GM19025 (cell line): ENCODE results near the gene OR52H1.
"Not testable (repeated sequence)": the region's sequence is repeated elsewhere in the genome, so short reads cannot be mapped to it uniquely, and the experiment has no call there.

Experiments
- ATAC-seq: cut with Tn5 transposase; IDR thresholded peaks from one replicate; pipeline ENCODE4 v1.9.1; 2021; ENCODE audit warnings: mild to moderate bottlenecking, low read depth, moderate library complexity; ENCODE audit not compliant: unreplicated experiment

The OR52H1 gene

DNA sequence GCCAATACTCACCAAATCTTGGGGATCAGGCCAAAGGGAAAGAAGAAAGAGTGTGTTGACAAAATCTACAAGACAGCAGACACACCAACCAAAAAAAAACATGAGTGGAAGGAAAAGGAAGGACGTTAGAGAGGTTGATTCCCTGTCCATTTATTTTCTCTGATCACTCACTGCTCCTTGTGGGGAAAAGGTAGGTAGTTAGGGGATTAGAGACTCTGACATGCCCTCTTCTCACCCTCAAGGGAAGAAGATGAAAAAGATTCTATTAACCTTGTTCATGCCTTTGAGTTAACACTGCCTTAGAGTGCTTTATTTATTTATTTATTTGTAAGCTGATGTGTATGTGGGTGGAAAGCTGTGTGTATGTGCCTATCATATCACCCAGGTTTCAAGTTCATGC, at the start of gene OR52H1:
TSS of gene OR52H1 (minus strand) at position 101 of the 400 bp plus-strand sequence. CDS start 3,035 bp downstream, outside the sequence.
- ATAC-seq: no peak

DNA sequence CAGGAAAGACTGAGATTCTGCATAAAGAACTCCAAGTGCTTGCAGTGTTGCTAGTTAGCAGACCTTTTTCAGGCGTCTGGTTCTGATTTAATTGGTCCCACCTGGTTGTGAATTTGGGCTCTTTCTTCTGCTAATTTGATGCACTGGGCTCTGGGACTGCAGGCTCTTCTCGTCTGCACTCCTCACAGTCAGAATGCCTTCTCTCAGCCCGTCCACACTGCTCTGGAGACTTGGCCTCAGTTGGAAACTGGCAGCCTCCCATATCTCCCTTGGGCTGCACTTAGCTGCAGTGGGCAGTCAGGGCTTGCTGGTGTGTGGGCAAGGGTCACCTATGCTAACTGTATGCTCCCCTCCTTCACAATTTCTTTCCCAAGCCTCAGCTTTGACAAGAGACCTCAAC, 49.6 kb upstream of the OR52H1 start:
- ATAC-seq: no peak

DNA sequence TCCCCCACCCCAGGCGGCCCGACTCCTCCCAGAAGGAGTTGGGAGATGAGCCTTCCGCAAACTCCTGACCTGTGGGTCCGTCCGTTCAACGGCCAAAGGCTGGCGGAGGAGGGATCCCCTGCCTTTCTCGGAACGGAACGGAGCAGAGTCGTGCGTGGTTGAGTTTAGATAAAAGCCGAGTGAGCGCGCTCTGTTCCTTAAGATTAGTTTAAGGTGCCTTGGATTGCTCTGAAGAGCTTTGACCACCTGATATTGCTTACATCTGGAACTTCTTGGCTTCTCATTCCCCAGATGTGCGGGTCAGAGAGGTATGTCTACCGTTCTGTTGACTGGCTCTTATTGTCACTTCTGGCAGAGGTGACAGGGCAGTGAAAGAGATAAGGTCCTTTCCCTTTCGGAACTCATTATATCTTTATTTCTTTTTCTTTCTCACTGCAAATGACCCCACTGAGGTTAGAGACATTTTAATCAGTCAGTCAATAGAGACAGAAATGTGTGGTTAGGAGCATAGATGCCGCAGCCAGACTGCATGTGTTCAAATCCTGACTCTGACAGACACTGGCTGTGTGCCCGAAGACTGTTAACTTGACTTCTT, 48.4 kb upstream of the OR52H1 start, which contains the start of gene TRIM6:
TSS of gene TRIM6 (plus strand) at position 31 of the 595 bp plus-strand sequence. CDS start at position 292, 261 bp downstream.
- no peak for ATAC-seq

DNA sequence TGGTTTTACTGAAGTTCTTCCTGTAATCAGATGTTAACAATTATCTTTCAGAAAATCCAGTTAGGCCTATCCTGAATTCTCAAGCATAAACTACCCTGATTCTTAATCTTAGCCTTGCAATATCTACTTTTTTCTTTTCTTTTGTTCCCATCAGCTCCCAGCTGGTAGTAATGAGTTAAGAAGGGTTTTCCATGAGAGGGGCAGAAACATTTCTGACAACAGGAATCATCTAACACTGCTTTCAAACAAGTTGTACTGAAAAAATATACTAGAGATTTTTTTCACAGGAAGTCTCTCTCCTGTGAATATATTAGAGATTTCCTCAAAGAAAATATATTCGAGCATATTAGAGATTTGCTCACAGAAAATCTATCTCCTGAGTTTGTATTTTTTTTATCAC, 44.8 kb upstream of the OR52H1 start:
- no peak for ATAC-seq

DNA sequence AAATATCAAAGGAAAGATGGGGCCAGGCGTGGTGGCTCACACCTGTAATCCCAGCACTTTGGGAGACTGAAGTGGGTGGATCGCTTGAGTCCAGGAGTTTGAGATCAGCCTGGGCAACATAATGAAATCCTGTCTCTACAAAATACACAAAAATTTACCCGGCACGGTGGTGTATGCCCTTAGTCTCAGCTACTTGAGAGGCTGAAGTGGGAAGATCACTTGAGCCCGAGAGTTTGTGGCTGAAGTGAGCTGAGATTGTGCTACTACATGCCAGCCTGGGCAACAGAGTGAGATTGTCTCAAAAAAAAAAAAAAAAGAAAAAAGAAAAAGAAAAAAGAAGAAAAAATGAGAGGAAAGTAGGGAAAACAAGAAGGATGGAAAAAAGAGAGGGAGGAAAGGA, 44.3 kb upstream of the OR52H1 start:
- no peak for ATAC-seq

DNA sequence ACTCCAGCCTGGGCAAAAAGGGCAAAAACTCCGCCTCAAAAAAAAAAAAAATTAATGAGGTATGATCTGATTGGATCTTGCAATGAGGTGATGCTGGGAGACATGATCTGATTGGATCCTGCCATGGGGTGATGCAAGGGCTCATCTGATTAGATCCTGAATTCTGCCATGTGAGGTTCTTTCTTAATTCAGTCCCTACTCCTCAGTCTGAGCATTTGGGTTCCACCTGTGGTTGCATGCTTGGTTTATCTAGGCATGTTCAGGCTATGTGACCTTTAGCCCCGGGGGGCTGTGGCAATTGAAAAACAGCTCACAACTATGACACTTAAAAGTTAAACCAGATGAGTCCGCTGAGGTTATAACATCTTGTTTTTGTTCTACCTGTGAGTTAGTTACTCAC, 43.3 kb upstream of the OR52H1 start:
- no peak for ATAC-seq

DNA sequence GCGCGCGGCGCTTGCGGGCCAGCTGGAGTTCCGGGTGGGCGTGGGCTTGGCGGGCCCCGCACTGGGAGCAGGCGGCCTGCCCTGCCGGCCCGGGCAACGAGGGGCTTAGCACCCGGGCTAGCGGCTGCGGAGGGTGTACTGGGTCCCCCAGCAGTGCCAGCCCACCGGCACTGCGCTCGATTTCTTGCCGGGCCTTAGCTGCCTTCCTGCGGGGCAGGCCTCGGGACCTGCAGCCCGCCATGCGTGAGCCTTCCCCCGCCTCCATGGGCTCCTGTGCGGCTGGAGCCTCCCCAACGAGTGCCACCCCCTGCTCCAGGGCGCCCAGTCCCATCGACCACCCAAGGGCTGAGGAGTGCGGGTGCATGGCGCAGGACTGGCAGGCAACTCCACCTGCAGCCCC, 41.6 kb upstream of the OR52H1 start:
- not testable (repeated sequence) for ATAC-seq

DNA sequence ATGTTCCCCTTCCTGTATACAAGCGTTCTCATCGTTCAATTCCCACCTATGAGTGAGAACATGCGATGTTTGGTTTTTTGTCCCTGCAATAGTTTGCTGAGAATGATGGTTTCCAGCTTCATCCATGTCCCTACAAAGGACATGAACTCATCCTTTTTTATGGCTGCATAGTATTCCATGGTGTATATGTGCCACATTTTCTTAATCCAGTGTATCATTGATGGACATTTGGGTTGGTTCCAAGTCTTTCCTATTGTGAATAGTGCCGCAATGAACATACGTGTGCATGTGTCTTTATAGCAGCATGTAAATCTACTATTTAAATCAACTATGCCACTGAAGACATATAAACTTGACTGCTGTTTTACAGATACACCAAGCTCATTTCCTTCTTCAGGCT, 36.1 kb upstream of the OR52H1 start:
- not testable (repeated sequence) for ATAC-seq

DNA sequence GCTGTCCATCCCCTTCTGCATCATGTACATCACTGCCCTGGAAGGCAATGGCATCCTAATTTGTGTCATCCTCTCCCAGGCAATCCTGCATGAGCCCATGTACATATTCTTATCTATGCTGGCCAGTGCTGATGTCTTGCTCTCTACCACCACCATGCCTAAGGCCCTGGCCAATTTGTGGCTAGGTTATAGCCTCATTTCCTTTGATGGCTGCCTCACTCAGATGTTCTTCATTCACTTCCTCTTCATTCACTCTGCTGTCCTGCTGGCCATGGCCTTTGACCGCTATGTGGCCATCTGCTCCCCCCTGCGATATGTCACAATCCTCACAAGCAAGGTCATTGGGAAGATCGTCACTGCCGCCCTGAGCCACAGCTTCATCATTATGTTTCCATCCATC, 32.7 kb upstream of the OR52H1 start:
- ATAC-seq: no peak

DNA sequence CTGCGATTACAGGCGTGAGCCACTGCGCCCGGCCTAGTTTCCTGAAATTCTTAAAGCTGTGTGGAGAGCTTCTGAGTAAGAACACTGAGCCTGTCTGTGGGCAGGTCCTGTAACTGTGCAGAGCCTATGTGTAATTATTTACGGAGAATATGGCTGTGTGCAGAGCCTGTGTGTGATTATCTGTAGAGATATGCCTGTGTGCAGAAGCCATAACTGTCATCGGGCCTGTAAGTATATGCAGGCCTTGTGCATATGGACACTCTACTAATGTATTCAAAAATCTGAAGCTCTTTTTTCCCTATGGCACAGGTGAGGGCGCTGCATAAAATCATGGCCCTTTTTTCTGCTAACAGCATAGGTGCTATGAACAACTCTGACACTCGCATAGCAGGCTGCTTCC, 32.2 kb upstream of the OR52H1 start, which contains the start of gene OR52B6:
TSS of gene OR52B6 (plus strand) at position 301 of the 400 bp plus-strand sequence. CDS start at position 301, 0 bp downstream.
- no peak for ATAC-seq

DNA sequence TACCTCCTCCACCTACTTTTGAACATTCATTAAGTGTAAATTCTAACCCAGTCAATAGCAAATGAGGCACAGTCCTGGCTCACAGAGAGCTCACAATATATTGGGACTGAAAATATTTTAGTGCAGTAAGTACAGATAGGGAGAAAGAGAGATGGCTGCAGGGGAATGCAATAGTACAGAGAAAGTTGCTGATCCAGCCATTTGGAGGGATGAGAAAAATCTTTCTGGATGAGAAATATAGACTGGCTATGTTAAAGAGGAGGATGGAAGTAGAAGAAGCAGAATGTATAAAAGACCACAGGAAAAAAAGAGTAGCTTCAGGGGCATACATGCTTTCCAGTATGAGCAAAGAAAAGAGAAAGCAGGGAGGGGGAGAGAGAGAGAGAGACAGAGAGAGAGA, 28.8 kb upstream of the OR52H1 start:
- no peak for ATAC-seq

DNA sequence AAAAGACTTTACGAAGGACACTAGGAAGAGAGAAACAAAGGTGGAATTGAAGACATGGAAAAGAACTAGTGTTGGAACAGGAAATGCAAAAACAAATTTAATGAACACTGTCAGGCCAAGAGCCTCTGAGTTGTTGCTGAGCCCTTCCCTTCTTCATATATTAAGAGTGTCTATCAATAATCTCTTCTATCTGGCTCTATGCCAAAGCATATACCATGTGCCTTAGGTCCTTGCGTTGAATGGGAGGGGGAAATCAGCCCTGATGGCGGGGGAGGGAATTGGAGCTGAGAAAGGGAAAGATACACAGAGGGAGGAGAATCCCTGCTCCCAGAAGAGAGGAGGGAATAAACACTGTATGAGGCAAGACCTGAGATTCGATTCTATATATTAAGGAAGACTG, 26.8 kb upstream of the OR52H1 start:
- no peak for ATAC-seq

DNA sequence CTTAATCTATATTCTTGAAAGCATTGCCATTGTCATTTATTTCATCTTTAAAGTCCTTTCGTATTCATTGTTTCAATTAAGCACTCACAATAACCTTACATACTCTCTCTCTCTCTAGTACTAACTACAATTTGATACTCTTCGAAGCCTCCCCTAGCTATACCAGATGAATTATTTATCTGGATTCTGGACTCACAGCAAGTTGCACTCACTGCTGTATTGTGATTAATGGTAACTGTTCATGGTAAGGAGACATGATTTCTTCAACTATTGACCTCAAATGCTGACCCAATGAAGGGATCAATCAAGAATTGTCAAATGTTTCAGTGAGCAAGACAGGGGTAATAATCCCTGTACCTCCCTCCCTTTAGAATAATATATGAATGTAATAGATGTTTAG, 26.3 kb upstream of the OR52H1 start:
- ATAC-seq: no peak

DNA sequence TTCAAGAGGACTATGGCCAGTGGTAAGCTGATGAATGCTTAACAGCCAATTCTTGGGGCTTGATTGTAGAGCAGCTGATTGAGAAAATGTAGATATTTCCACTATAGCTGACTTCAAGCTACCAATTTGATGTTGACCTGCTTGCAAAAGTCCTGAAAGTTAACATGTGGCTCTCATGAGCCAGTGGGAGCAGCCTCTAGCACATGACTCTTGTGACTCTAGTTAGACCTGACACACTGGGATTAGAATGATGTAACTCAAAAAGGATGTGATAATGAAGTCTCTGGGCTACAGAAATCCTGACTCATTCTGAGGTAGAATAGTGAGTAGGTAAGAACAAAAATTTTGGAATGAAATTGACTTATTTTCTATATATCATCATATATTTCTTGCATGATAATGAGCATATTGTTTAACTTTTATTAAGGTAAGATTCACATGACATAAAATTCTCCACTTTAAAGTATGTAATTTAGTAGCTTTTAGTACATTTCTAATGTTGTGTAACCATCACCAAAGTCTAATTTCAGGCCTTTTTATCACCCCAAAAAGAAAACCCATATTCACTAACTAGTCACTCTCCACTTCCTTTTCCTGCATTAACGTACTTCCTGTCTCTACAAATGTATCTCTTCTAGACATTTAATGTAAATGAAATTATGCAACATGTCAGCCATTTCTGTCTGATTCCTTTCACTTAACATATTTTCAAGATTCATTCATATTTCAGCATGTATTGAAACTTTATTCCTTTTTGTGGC, 16.1 kb upstream of the OR52H1 start:
- ATAC-seq: no peak

DNA sequence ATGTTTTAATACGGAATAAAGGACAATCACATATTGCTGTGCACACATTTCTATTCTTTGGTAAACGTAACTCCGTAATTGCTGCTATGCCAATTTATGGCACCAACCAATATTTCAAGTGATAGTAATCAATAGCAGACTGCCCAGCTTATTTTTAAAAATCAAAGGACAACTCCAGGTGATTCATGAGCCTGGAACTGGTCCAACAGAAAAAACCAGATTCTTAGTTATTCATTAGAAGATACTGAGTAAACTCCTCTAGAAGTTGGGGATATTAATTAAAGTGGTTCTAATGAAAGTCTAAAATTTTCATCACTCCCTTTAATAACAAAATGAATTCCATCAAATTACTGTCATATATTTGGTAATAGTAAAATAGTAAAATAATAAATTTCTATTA, 9.4 kb upstream of the OR52H1 start:
- no peak for ATAC-seq

DNA sequence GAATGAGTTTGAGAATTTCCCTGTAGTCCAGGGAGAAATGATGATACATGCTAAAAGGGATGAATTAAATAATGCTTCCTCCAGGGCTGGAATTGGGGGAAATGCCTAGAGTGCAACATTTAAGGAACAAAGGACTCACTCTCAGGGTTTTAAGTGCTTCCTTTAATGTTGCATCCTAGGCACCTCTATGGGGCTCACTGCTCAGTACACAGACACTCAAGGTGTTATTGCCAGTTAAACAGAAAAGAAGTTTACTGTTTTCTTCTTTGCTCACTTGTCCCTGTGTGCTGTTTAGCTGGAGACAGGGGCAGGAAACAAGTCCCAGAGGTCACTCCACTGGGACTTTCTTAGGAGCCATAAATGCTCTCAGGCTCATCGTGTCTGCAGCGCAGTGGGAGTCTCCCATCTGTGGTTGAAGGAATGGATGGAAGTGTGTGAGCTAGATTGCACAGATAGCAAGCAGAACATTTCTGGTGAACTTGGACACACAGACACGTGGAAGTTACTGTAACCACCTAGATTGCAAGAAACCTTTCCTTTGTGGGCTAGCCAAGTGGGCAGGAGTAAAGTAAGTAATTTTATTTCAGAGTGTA, 8.4 kb upstream of the OR52H1 start:
- ATAC-seq: no peak

DNA sequence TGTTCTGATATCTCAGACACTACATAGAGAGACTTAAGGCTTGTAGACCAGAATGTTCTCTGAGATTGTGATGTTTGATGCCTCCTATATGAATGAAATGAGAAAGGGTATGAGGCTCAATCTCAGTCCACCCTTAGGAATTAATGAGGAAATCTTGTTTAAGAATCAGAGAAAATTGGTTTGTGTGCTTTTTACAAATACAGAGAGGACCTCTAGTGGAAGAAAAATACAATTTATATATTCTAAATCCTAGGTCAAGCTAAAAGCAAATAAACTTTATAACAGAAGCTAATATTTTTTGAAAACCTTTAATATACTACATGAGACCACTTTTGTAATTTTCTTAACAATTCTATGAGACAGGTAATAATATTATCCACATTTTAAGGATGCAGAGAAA, 5.0 kb upstream of the OR52H1 start:
- ATAC-seq: no peak

DNA sequence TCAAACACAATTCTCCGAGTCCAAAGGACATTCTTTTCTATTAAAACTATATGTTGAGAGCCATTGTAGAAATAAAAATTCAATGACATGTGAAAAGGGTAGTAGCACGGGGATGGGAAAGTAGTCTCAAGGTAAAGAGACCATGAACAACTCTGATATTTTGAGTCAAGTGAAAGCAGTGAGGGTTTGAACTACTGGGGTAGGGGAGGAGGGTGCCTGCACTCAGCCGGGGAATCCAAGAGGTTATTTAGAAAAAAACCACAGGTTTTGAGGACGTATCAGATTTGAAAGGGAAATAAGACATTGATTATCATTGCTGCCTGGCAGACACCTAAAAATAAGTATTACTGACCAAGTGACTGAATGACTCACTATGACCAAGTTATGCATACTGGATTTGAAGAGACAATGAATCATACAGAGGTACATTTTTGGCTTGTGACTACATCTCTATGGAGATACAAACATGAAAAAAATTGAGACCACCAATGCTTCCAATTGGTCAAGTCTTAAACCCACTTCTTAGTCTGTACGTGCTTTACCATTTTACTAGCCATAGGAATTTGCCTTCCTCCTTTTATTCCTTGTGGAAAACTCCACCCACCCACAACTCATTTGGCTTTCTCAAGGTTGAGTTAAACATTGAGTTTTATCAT, 2.2 kb upstream of the OR52H1 start:
- peak; percentile 54 for ATAC-seq

DNA sequence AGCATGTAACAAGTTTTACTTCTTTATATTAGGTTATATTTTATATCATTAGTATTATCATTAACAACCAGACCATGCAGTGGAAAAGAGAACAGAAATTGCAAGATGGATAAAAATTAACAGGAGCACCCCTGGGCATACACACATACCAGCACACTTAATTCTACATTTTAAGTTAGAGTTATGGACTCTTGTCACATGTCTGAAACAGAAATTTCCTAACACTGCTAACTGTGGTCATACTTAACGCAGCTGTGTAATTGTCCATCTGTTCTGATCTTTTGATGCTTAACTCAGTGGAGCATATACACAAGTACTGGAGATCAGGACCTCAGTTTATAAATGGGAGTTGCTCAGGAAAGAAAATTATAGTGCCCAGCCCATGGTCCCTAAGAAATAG, 358 bp downstream of the OR52H1 start:
- peak; percentile 58 for ATAC-seq

DNA sequence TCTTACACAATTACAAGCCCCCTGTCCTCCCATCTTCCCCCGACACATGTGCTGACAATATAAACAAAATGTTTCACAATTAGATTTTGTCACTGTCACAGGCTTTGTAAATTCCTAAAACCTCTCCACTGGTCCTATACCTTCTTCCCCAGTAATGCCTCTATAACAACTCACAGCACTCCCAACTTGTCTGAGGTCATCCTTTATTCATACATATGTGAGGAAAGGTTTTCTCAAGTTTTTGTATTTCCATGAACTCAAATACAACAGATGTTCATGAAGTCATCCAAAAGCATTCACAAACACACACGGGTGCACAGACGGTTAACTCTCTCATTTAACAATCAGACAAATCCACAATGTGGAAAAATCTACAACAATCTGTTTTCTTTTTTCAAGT, 1.9 kb downstream of the OR52H1 start:
- no peak for ATAC-seq

DNA sequence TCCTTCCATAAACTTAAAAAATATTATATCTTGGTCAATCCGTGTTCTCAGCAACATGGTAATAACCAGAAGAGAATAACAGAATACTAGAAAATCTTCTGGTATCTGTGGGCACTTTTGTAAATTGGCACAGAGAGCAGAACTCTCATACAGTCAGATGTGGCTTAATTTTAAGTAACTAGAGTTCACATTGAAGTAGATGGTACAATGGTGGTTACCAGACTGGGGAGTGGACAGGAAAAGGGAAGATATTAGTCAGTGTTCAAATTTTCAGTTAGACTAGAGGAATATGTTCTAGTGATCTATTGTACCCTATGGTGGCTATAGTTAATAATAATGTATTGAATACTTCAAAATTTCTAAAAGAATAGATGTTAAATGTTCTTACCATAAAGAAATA, 6.9 kb downstream of the OR52H1 start:
- no peak for ATAC-seq
